ENCODE results near the gene SLC6A11.

DNA sequence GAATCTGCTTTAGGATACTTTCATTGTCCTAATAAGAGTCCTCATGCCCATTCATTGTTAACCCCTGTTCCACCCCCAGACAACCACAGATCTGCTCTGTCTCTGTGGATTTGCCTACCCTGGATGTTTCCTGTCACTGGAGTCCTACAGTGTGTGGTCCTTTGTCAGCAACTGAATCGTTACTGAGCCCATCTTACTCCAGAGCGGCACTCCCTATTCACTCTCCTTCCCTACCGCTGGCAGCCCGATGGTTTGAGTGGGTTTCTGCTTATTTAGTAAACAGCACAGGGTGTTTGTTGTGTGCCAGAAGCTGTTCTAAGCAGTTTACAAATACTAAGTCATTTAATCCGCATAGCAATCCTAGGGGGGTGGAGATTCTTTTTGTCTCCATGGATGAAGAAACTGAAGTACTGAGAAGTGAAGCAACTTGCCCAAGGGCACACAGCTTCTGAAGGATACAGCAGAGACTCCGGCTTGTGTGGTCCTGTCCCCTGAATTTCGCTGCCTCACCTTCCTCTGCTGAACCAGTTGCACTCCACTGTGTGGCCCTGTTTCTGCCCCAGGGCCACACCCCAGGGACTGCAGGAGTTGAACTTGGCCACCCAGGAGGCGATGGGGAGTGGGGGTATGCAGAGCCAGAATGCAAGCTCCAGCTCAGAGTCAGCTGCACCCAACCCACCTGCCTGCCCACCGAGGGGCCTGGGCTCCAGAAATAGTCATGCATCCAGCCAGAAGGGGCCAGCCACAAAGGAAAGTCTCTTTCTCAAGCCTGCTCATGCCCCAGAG lies 120.0 kb downstream of the SLC6A11 start:
- TF ChIP-seq, protein P1, sequence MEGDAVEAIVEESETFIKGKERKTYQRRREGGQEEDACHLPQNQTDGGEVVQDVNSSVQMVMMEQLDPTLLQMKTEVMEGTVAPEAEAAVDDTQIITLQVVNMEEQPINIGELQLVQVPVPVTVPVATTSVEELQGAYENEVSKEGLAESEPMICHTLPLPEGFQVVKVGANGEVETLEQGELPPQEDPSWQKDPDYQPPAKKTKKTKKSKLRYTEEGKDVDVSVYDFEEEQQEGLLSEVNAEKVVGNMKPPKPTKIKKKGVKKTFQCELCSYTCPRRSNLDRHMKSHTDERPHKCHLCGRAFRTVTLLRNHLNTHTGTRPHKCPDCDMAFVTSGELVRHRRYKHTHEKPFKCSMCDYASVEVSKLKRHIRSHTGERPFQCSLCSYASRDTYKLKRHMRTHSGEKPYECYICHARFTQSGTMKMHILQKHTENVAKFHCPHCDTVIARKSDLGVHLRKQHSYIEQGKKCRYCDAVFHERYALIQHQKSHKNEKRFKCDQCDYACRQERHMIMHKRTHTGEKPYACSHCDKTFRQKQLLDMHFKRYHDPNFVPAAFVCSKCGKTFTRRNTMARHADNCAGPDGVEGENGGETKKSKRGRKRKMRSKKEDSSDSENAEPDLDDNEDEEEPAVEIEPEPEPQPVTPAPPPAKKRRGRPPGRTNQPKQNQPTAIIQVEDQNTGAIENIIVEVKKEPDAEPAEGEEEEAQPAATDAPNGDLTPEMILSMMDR (IDR thresholded peaks at IDR 0.05; ENCODE audit: control extremely low read depth in 1 of 3, insufficient read depth in 1 of 3, low read depth in 1 of 3, low read length in 3 of 3) = no peak
- no peak for TF ChIP-seq ZNF274 (IDR thresholded peaks at IDR 0.05; ENCODE audit: borderline replicate concordance, extremely low read depth, low read length)
- TF ChIP-seq JUND (IDR thresholded peaks at IDR 0.05; ENCODE audit: low read length) = no peak
- TF ChIP-seq RAD21 (IDR thresholded peaks at IDR 0.05 in 1 of 2, conservative IDR thresholded peaks at IDR 0.05 in 1 of 2; ENCODE audit: low read depth in 2 of 2, low read length in 2 of 2) = no peak
- TF ChIP-seq BACH1 (IDR thresholded peaks at IDR 0.05; ENCODE audit: low read length) = no peak
- no peak for TF ChIP-seq RFX5 (IDR thresholded peaks at IDR 0.05; ENCODE audit: borderline replicate concordance, low read depth, low read length)
- TF ChIP-seq POLR2A (IDR thresholded peaks at IDR 0.05; ENCODE audit: control extremely low read depth in 1 of 2, low read depth in 2 of 2, low read length in 2 of 2) = no peak

All from H1 (cell line).